ENCODE data around the gene XCL1. TPM values are rescaled to one million over a fixed set of nuclear protein-coding genes. Genes with fewer than 3 reads are reported as not detected.

Gene XCL1
- total RNA-seq, 2 experiments from 2014 or later: 106 to 114 TPM

GRCh38 chr1:168581817-168582572 lies 5.6 kb downstream of the XCL1 start:
- Mint-ChIP-seq H3K27me3 (no peaks in the 10 kb centered on the region), H3K9me3 (no peaks in the 10 kb centered on the region), H3K27ac (no peak overlapping the region), H3K36me3 (ENCODE audit: low read depth) (peaks cover 30% of the 10 kb centered on the region), H3K4me1 (ENCODE audit: low read depth) (peaks cover 16% of the 10 kb centered on the region), H3K4me3 (no peak overlapping the region)
- ChIA-PET POLR2A (interaction anchor here (1.4 kb wide), 1 partner anchor 28 kb away, joined by 3 read pairs; no protein-coding TSS in a partner anchor), CTCF (interaction anchor here (0.7 to 1.2 kb wide), 2 partner anchors 239 to 530 kb away, joined by 3 read pairs; no protein-coding TSS in a partner anchor)
- intact Hi-C loops (cut with micrococcal nuclease): loop anchor here (10.0 kb wide), 1 partner anchor 237 kb away; no protein-coding TSS in a partner anchor
- DNase-seq (no peak), ATAC-seq (no peak)
- TF ChIP-seq CTCF (IDR thresholded peaks at IDR 0.05): no peak

- ChIA-PET CTCF (interaction anchor here (0.7 to 1.2 kb wide), 3 partner anchors 240 to 529 kb away, joined by 3 read pairs; no protein-coding TSS in a partner anchor), POLR2A (interaction anchor here (1.4 kb wide), 1 partner anchor 28 kb away, joined by 3 read pairs; no protein-coding TSS in a partner anchor)
- ATAC-seq (no peak), DNase-seq (no peak)
- H3K9me3 Mint-ChIP-seq: no peaks in the 10 kb centered on the region
- H3K36me3 Mint-ChIP-seq (ENCODE audit: low read depth): peaks cover 24% of the 10 kb centered on the region
- no peaks in the 10 kb centered on the region for H3K27me3 Mint-ChIP-seq
- H3K4me1 Mint-ChIP-seq (ENCODE audit: low read depth): peaks cover 11% of the 10 kb centered on the region
- no peak for TF ChIP-seq CTCF (IDR thresholded peaks at IDR 0.05)
- no peak overlapping the region for H3K4me3 Mint-ChIP-seq
- intact Hi-C loops (cut with micrococcal nuclease): loop anchor here (10.0 kb wide), 1 partner anchor 238 kb away; no protein-coding TSS in a partner anchor
- H3K27ac Mint-ChIP-seq: no peak overlapping the region
Measured at GRCh38 chr1:168582688-168583336, 6.4 kb downstream of the XCL1 start.

- ChIA-PET POLR2A (no interaction called here), CTCF (interaction anchor here (1.8 kb wide), 1 partner anchor 241 kb away, joined by 4 read pairs; no protein-coding TSS in a partner anchor)
- no peaks in the 10 kb centered on the region for H3K27me3 Mint-ChIP-seq
- no peak overlapping the region for H3K27ac Mint-ChIP-seq
- H3K4me1 Mint-ChIP-seq (ENCODE audit: low read depth): peaks cover 9% of the 10 kb centered on the region
- intact Hi-C loops (cut with micrococcal nuclease): loop anchor here (10.0 kb wide), 1 partner anchor 239 kb away; no protein-coding TSS in a partner anchor
- peaks cover 19% of the 10 kb centered on the region for H3K36me3 Mint-ChIP-seq (ENCODE audit: low read depth)
- TF ChIP-seq CTCF (IDR thresholded peaks at IDR 0.05): no peak
- ATAC-seq: no peak
- H3K9me3 Mint-ChIP-seq: no peaks in the 10 kb centered on the region
- no peak overlapping the region for H3K4me3 Mint-ChIP-seq
- DNase-seq: no peak
Measured at GRCh38 chr1:168583571-168583970, 7.2 kb downstream of the XCL1 start.

GRCh38 chr1:168585191-168585590 lies 8.8 kb downstream of the XCL1 start:
- ChIA-PET POLR2A (no interaction called here), CTCF (interaction anchor here (1.0 to 2.1 kb wide), 3 partner anchors 18 to 242 kb away, joined by 4 to 7 read pairs (median 4); no protein-coding TSS in a partner anchor)
- H3K4me1 Mint-ChIP-seq (ENCODE audit: low read depth): peaks cover 2% of the 10 kb centered on the region
- no peak overlapping the region for H3K27ac Mint-ChIP-seq
- H3K27me3 Mint-ChIP-seq: no peaks in the 10 kb centered on the region
- H3K36me3 Mint-ChIP-seq (ENCODE audit: low read depth): peaks cover 6% of the 10 kb centered on the region
- DNase-seq (no peak), ATAC-seq (no peak)
- no peaks in the 10 kb centered on the region for H3K9me3 Mint-ChIP-seq
- intact Hi-C loops (cut with micrococcal nuclease): loop anchor here (10.0 kb wide), 1 partner anchor 240 kb away; no protein-coding TSS in a partner anchor
- TF ChIP-seq CTCF (IDR thresholded peaks at IDR 0.05): no peak
- H3K4me3 Mint-ChIP-seq: no peak overlapping the region
